H9 (cell line): ENCODE results near the gene CACNA1F. TPM values are rescaled to one million over a fixed set of nuclear protein-coding genes. Genes with fewer than 3 reads are reported as not detected.

ENCODE experiments used
- DNase-seq: peaks from one replicate; pipeline ENCODE4 v3.0.0-alpha.2; 2017
- H2AFZ ChIP-seq: one replicate; pipeline ENCODE4 v1.6.1; 2013; ENCODE audit warnings: mild to moderate bottlenecking, low read length, control low read depth, moderate library complexity
- H2AK5ac ChIP-seq: 2 replicates; pipeline ENCODE4 v1.6.1; 2013; ENCODE audit warnings: low read length, control low read depth, mixed read lengths; ENCODE audit not compliant: insufficient read length
- H2BK120ac ChIP-seq: one replicate; pipeline ENCODE4 v1.6.1; 2013; ENCODE audit warnings: low read depth, mild to moderate bottlenecking, low read length, control low read depth, inconsistent platforms; ENCODE audit not compliant: poor library complexity, severe bottlenecking
- H2BK12ac ChIP-seq: 2 replicates; pipeline ENCODE4 v1.6.1; 2013; ENCODE audit warnings: low read length, control low read depth, mixed read lengths, low read depth; ENCODE audit not compliant: insufficient read length
- H2BK15ac ChIP-seq: 2 replicates; pipeline ENCODE4 v1.6.1; 2013; ENCODE audit warnings: low read depth, low read length, control low read depth
- H2BK20ac ChIP-seq: one replicate; pipeline ENCODE4 v1.6.1; 2013; ENCODE audit warnings: low read depth, mild to moderate bottlenecking, low read length, control low read depth, inconsistent platforms; ENCODE audit not compliant: poor library complexity, severe bottlenecking
- H2BK5ac ChIP-seq: 2 replicates; pipeline ENCODE4 v1.6.1; 2013; ENCODE audit warnings: low read length, control low read depth, mixed read lengths; ENCODE audit not compliant: insufficient read length
- H3K14ac ChIP-seq: 2 replicates; pipeline ENCODE4 v1.6.1; 2013; ENCODE audit warnings: low read length, control low read depth; ENCODE audit not compliant: insufficient read depth
- H3K18ac ChIP-seq: 2 replicates; pipeline ENCODE4 v1.6.1; 2013; ENCODE audit warnings: low read depth, mild to moderate bottlenecking, mixed read lengths, low read length, control low read depth; ENCODE audit not compliant: insufficient read length
- H3K23ac ChIP-seq: 2 replicates; pipeline ENCODE4 v1.6.1; 2013; ENCODE audit warnings: low read length, control low read depth, mixed read lengths, low read depth; ENCODE audit not compliant: insufficient read length
- H3K23me2 ChIP-seq: 2 replicates; pipeline ENCODE4 v1.6.1; 2013; ENCODE audit warnings: low read depth, mild to moderate bottlenecking, mixed read lengths, low read length, control low read depth; ENCODE audit not compliant: insufficient read length, poor library complexity, severe bottlenecking
- H3K27ac ChIP-seq: 2 replicates; pipeline ENCODE4 v1.5.1; 2013; ENCODE audit warnings: low read length, control low read depth, mixed read lengths, low read depth; ENCODE audit not compliant: insufficient read length
- H3K27me3 ChIP-seq: 2 replicates; pipeline ENCODE4 v1.6.1; 2013; ENCODE audit warnings: low read length, control low read depth, inconsistent platforms; ENCODE audit not compliant: insufficient read depth
- H3K4ac ChIP-seq: 2 replicates; pipeline ENCODE4 v1.6.1; 2013; ENCODE audit warnings: low read depth, mild to moderate bottlenecking, control low read depth, inconsistent platforms, low read length, moderate library complexity
- H3K4me1 ChIP-seq: 2 replicates; pipeline ENCODE4 v1.6.1; 2013; ENCODE audit warnings: low read length, control low read depth, inconsistent platforms; ENCODE audit not compliant: insufficient read depth
- H3K4me2 ChIP-seq: 2 replicates; pipeline ENCODE4 v1.6.1; 2013; ENCODE audit warnings: low read length, control low read depth, mixed read lengths; ENCODE audit not compliant: insufficient read length, insufficient read depth
- H3K56ac ChIP-seq: 2 replicates; pipeline ENCODE4 v1.6.1; 2013; ENCODE audit warnings: low read depth, mild to moderate bottlenecking, mixed read lengths, low read length, control low read depth; ENCODE audit not compliant: insufficient read length
- H3K79me1 ChIP-seq: 2 replicates; pipeline ENCODE4 v1.6.1; 2013; ENCODE audit warnings: low read depth, mild to moderate bottlenecking, moderate library complexity, low read length, control low read depth, inconsistent platforms; ENCODE audit not compliant: insufficient read depth, poor library complexity, severe bottlenecking
- H3K79me2 ChIP-seq: 2 replicates; pipeline ENCODE4 v1.6.1; 2013; ENCODE audit warnings: low read length, control low read depth, inconsistent platforms; ENCODE audit not compliant: insufficient read depth
- H3K9ac ChIP-seq: 2 replicates; pipeline ENCODE4 v1.6.1; 2013; ENCODE audit warnings: low read length, control low read depth, mixed read lengths; ENCODE audit not compliant: insufficient read length; ENCODE audit errors: extremely low read depth
- H3K9me3 ChIP-seq: one replicate; pipeline ENCODE4 v1.6.1; 2013; ENCODE audit warnings: low read depth, low read length, inconsistent platforms; ENCODE audit not compliant: control insufficient read depth
- H3T11ph ChIP-seq: one replicate; pipeline ENCODE4 v1.6.1; 2013; ENCODE audit warnings: mild to moderate bottlenecking, low read length, control low read depth, inconsistent platforms
- H4K20me1 ChIP-seq: one replicate; pipeline ENCODE4 v1.6.1; 2013; ENCODE audit not compliant: control insufficient read depth, insufficient read length, insufficient read depth
- H4K5ac ChIP-seq: 2 replicates; pipeline ENCODE4 v1.6.1; 2013; ENCODE audit warnings: low read depth, mild to moderate bottlenecking, mixed read lengths, low read length, control low read depth; ENCODE audit not compliant: insufficient read length
- H4K8ac ChIP-seq: replicated peaks from 2 replicates; pipeline ENCODE4 v1.6.1; 2013; ENCODE audit warnings: low read length, control low read depth, mixed read lengths, low read depth; ENCODE audit not compliant: insufficient read length
- H4K91ac ChIP-seq: 2 replicates; pipeline ENCODE4 v1.6.1; 2013; ENCODE audit warnings: low read depth, mild to moderate bottlenecking, moderate library complexity, mixed read lengths, low read length, control low read depth; ENCODE audit not compliant: insufficient read length
- H3K27ac Mint-ChIP-seq, 3 experiments: 2 replicates in 2 of 3; 3 replicates in 1 of 3; pipeline ENCODE4 v1.8.0; 2020 to 2021; ENCODE audit warnings: mixed read lengths in 3 of 3, mild to moderate bottlenecking in 1 of 3, moderate library complexity in 1 of 3
- H3K27me3 Mint-ChIP-seq: 2 replicates; pipeline ENCODE4 v1.8.0; 2021; ENCODE audit warnings: low read depth, mild to moderate bottlenecking, moderate library complexity, mixed read lengths
- H3K36me3 Mint-ChIP-seq, 3 experiments: 2 replicates in 2 of 3; 3 replicates in 1 of 3; pipeline ENCODE4 v1.8.0; 2020 to 2021; ENCODE audit warnings: low read depth in 3 of 3, mixed read lengths in 3 of 3; ENCODE audit not compliant: insufficient read depth in 1 of 3
- H3K4me1 Mint-ChIP-seq, 2 experiments: 2 replicates each; pipeline ENCODE4 v1.8.0; 2020; ENCODE audit warnings: mixed read lengths in 2 of 2
- H3K4me3 Mint-ChIP-seq, 2 experiments: 2 replicates in 1 of 2; 3 replicates in 1 of 2; pipeline ENCODE4 v1.8.0; 2020 to 2021; ENCODE audit warnings: mild to moderate bottlenecking in 2 of 2, mixed read lengths in 2 of 2, moderate library complexity in 1 of 2
- H3K9me3 Mint-ChIP-seq, 2 experiments: 2 replicates in 1 of 2; 3 replicates in 1 of 2; pipeline ENCODE4 v1.8.0; 2020; ENCODE audit warnings: mild to moderate bottlenecking in 2 of 2, mixed read lengths in 2 of 2, moderate library complexity in 1 of 2
- CTCF ChIP-seq: fragments of 200-600 bp; sonication (generic); conservative IDR thresholded peaks from 3 replicates; pipeline ENCODE4 v1.8.0; 2021; ENCODE audit warnings: antibody characterized with exemption, mild to moderate bottlenecking
- WGBS: extraction: QIAGEN DNeasy Blood & Tissue Kit; methylation state at CpG from one replicate; pipeline ENCODE4 v1.1.7; 2013; ENCODE audit warnings: missing lambda C conversion rate, low lambda C conversion rate, mixed read lengths; ENCODE audit not compliant: insufficient read length; ENCODE audit errors: extremely low coverage; 5-methylcytosine and 5-hydroxymethylcytosine counted together
- total RNA-seq: library from RNA; stranded (reverse); gene quantifications from 2 replicates; pipeline ENCODE4 v1.2.1, GENCODE V29; 2021

Gene CACNA1F
- total RNA-seq, 1 experiment from 2014 or later: 1.4 TPM

GRCh38 chrX:49264460-49264859 lies 31.3 kb upstream of the CACNA1F start, which contains the start of gene FOXP3:
TSS of gene FOXP3 (minus strand) at chrX:49264710. CDS start at chrX:49258505, 6,205 bp downstream.
- DNase-seq: no peak
- no peaks in the 10 kb centered on the region for H3K27me3 ChIP-seq
- no peak within 1 kb of the TSS for H3K27ac ChIP-seq
- H2BK120ac ChIP-seq: no peak within 1 kb of the TSS
- no peak within 1 kb of the TSS for H3K23ac ChIP-seq
- TF ChIP-seq CTCF: no peak
- no peak within 1 kb of the TSS for H2BK15ac ChIP-seq
- H3T11ph ChIP-seq: no peak within 1 kb of the TSS
- no peak within 1 kb of the TSS for H4K91ac ChIP-seq
- no peaks in the 10 kb centered on the region for H3K4me1 ChIP-seq
- H2BK20ac ChIP-seq: no peak within 1 kb of the TSS
- no peak within 1 kb of the TSS for H2BK5ac ChIP-seq
- WGBS: no CpG with 5 or more reads among the region's 11 CpGs
- Mint-ChIP-seq H3K36me3 (peaks cover 4 to 8% (median 5%) of the 10 kb centered on the region in 3 experiments; a peak in 6 of 7 replicates), H3K27me3 (peaks cover 13% of the 10 kb centered on the region), H3K27ac (no peak within 1 kb of the TSS; a peak in 1 of 7 replicates), H3K9me3 (peaks cover 81 to 84% of the 10 kb centered on the region in 2 experiments), H3K4me3 (no peak within 1 kb of the TSS), H3K4me1 (peaks cover 8 to 9% of the 10 kb centered on the region in 2 experiments)
- no peaks in the 10 kb centered on the region for H3K79me2 ChIP-seq
- H3K23me2 ChIP-seq: no peaks in the 10 kb centered on the region
- no peak within 1 kb of the TSS for H3K18ac ChIP-seq
- no peak within 1 kb of the TSS for H3K9ac ChIP-seq
- H3K56ac ChIP-seq: no peak within 1 kb of the TSS
- peaks cover 25% of the 10 kb centered on the region for H3K9me3 ChIP-seq
- no peaks in the 10 kb centered on the region for H4K20me1 ChIP-seq
- H3K79me1 ChIP-seq: no peaks in the 10 kb centered on the region
- H4K5ac ChIP-seq: no peak within 1 kb of the TSS
- H2AFZ ChIP-seq: no peak within 1 kb of the TSS
- H3K14ac ChIP-seq: no peak within 1 kb of the TSS
- H2BK12ac ChIP-seq: no peak within 1 kb of the TSS
- no peak within 1 kb of the TSS for H2AK5ac ChIP-seq
- no peak within 1 kb of the TSS for H3K4ac ChIP-seq
- no peak within 1 kb of the TSS for H3K4me2 ChIP-seq
- H4K8ac ChIP-seq: no peak within 1 kb of the TSS
